SU-DHL-6 (cell line): ENCODE measurements around the gene TBC1D22A.

Source experiments
- EZH2phosphoT487 ChIP-seq: fragments of 200-600 bp; sonication (generic), shearing (Covaris generic); conservative IDR thresholded peaks from 2 replicates; pipeline ENCODE4 v1.6.1; 2018; ENCODE audit warnings: mild to moderate bottlenecking, antibody characterized with exemption, low read length, moderate library complexity, mixed read lengths
- TF ChIP-seq, protein P1 (sequence below): fragments of 200-600 bp; sonication (generic); IDR thresholded peaks from one replicate; pipeline ENCODE4 v1.5.1; 2017; ENCODE audit warnings: antibody characterized with exemption, mild to moderate bottlenecking, low read length, moderate library complexity; ENCODE audit not compliant: insufficient read depth, poor library complexity, severe bottlenecking

DNA sequence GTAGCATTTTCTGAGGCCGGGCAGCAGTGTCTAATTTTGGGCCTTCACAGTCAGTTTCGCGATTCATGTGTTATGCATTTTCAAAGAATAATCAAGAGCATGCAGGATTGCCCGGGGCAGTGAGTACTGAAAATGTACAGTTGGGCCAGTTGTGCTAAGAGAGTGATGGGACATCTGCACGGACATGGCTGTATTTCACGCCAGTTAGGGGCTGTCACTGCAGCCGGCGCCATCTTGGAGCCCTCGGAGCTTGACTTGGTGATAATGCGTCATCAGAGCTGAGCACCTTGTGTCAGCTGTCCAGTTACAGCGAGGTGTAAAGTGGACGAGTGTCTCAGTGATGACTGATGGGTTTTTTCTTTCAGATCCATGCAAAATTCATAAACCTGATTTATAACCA lies 188.9 kb downstream of the TBC1D22A start:
- TF ChIP-seq, protein P1, sequence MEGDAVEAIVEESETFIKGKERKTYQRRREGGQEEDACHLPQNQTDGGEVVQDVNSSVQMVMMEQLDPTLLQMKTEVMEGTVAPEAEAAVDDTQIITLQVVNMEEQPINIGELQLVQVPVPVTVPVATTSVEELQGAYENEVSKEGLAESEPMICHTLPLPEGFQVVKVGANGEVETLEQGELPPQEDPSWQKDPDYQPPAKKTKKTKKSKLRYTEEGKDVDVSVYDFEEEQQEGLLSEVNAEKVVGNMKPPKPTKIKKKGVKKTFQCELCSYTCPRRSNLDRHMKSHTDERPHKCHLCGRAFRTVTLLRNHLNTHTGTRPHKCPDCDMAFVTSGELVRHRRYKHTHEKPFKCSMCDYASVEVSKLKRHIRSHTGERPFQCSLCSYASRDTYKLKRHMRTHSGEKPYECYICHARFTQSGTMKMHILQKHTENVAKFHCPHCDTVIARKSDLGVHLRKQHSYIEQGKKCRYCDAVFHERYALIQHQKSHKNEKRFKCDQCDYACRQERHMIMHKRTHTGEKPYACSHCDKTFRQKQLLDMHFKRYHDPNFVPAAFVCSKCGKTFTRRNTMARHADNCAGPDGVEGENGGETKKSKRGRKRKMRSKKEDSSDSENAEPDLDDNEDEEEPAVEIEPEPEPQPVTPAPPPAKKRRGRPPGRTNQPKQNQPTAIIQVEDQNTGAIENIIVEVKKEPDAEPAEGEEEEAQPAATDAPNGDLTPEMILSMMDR: no peak
- TF ChIP-seq EZH2phosphoT487: no peak
